ENCODE data around the gene OPCML.

Gene OPCML

DNA sequence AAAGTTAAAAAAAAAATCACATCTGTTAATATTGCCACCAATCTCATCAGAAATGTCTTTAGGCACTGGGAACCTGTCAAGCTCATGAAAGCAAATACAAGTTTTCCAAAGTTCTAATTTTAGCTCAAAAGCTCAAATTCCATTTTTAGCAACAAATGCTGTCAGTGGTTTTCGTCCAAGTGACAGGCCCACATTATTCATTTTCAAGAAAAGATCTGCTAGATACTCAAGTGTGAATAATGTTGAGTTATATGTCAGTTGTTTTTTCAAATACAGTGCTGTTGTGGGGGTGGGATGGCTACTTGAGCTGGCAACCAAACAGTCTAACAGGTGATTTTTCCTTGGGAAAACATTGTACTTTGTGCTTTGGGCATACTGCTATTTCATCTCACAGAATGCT lies 1072.6 kb downstream of the OPCML start:
- no peak overlapping the region for H3K9ac ChIP-seq (ENCODE audit: low read length)
- no peak overlapping the region for H3K4me3 ChIP-seq (ENCODE audit: low read depth, low read length)
- no peaks in the 10 kb centered on the region for H3K36me3 ChIP-seq (ENCODE audit: control insufficient read depth, insufficient read depth, low read length)
- peaks cover 6% of the 10 kb centered on the region for H3K4me1 ChIP-seq (ENCODE audit: control insufficient read depth, insufficient read depth, low read length)
- H3K9me3 ChIP-seq (ENCODE audit: control insufficient read depth, insufficient read depth, low read depth, low read length): no peaks in the 10 kb centered on the region; the same call in 1 of the 2 replicates
- no peaks in the 10 kb centered on the region for H3K27me3 ChIP-seq (ENCODE audit: control insufficient read depth, insufficient read depth, low read length)
- H3K27ac ChIP-seq (ENCODE audit: low read depth, low read length): no peak overlapping the region

DNA sequence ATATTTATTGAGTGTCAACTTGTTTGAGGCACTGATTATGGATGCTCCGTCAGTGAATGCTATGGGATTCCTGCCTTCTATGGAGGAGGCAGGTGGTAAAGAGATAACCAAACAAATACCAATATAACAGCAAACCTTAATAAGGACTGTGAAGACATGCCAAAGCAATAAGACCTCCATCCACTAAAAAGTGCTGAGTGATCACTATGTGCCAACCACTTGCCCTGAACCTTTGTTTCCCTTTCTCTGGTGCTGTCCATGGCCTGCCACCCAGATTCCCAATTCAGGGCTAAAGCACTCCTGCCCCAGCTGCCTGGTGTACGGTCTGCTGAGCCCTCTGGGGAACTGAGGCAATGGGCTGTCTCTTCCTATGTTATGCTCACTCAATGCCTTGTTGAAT lies 1074.9 kb downstream of the OPCML start:
- no peak overlapping the region for H3K9ac ChIP-seq (ENCODE audit: low read length)
- no peaks in the 10 kb centered on the region; the same call in 1 of the 2 replicates for H3K9me3 ChIP-seq (ENCODE audit: control insufficient read depth, insufficient read depth, low read depth, low read length)
- H3K27me3 ChIP-seq (ENCODE audit: control insufficient read depth, insufficient read depth, low read length): no peaks in the 10 kb centered on the region
- no peak overlapping the region for H3K27ac ChIP-seq (ENCODE audit: low read depth, low read length)
- H3K36me3 ChIP-seq (ENCODE audit: control insufficient read depth, insufficient read depth, low read length): no peaks in the 10 kb centered on the region
- peaks cover 7% of the 10 kb centered on the region for H3K4me1 ChIP-seq (ENCODE audit: control insufficient read depth, insufficient read depth, low read length)
- H3K4me3 ChIP-seq (ENCODE audit: low read depth, low read length): no peak overlapping the region

DNA sequence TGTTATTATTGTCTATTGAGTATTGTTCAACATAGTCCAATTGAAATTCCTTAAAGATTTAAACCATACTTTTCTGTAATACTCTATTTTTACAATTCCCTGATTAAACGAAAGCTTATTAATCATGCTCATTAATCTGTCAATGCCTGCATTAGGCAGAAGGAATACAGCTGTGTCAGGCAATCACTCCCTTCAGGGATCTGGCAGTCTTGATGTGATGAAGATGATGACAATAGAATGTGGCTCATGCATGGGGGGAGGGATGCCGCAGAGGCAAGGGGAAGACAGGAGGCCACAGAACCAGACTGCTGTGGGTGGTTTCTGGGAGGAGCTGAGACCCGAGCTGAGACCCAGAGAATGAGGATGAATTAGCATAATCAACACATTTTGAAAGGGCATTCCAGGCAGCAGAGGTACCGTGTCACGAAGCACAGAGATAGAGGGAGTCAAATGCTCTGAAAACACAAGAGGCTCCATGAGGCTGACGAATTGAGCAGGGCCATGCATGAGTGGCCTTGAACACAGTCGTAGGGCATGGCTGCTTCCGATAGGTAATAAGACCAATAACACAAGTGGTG lies 1075.5 kb downstream of the OPCML start:
- H3K36me3 ChIP-seq (ENCODE audit: control insufficient read depth, insufficient read depth, low read length): no peaks in the 10 kb centered on the region
- peaks cover 14% of the 10 kb centered on the region for H3K4me1 ChIP-seq (ENCODE audit: control insufficient read depth, insufficient read depth, low read length)
- no peak overlapping the region for H3K27ac ChIP-seq (ENCODE audit: low read depth, low read length)
- H3K27me3 ChIP-seq (ENCODE audit: control insufficient read depth, insufficient read depth, low read length): no peaks in the 10 kb centered on the region
- no peak overlapping the region for H3K9ac ChIP-seq (ENCODE audit: low read length)
- H3K9me3 ChIP-seq (ENCODE audit: control insufficient read depth, insufficient read depth, low read depth, low read length): no peaks in the 10 kb centered on the region; the same call in 1 of the 2 replicates
- H3K4me3 ChIP-seq (ENCODE audit: low read depth, low read length): no peak overlapping the region

- H3K9ac ChIP-seq (ENCODE audit: low read length): no peak overlapping the region
- H3K27me3 ChIP-seq (ENCODE audit: control insufficient read depth, insufficient read depth, low read length): no peaks in the 10 kb centered on the region
- no peak overlapping the region for H3K4me3 ChIP-seq (ENCODE audit: low read depth, low read length)
- no peak overlapping the region for H3K27ac ChIP-seq (ENCODE audit: low read depth, low read length)
- H3K4me1 ChIP-seq (ENCODE audit: control insufficient read depth, insufficient read depth, low read length): peaks cover 26% of the 10 kb centered on the region
- H3K36me3 ChIP-seq (ENCODE audit: control insufficient read depth, insufficient read depth, low read length): no peaks in the 10 kb centered on the region
- H3K9me3 ChIP-seq (ENCODE audit: control insufficient read depth, insufficient read depth, low read depth, low read length): no peaks in the 10 kb centered on the region; the same call in 1 of the 2 replicates
Observed at GRCh38 chr11:132455044-132455443, 1077.3 kb downstream of the OPCML start.

DNA sequence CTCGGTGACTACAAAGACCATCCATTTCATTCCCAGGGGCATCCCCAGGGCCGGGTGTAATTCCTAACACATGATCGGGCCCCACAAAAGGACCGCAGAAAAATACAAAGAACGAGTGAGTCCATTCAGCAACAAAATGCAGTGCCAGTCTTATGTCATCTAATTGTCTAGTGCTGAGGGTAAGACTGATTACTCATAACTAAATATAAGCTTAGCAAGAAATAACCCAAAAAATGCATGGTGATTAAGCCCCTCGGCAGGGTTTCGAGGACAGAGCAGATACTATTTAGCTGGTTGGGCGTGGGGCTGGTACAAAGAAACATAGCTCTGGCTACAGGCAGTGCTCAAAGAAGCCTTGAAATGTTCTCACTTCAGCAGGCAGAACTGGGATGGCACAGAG lies 1078.9 kb downstream of the OPCML start:
- Histone ChIP-seq H3K27me3 (ENCODE audit: control insufficient read depth, insufficient read depth, low read length) (no peaks in the 10 kb centered on the region), H3K36me3 (ENCODE audit: control insufficient read depth, insufficient read depth, low read length) (no peaks in the 10 kb centered on the region), H3K9ac (ENCODE audit: low read length) (no peak overlapping the region), H3K4me3 (ENCODE audit: low read depth, low read length) (no peak overlapping the region), H3K9me3 (ENCODE audit: control insufficient read depth, insufficient read depth, low read depth, low read length) (no peaks in the 10 kb centered on the region), H3K4me1 (ENCODE audit: control insufficient read depth, insufficient read depth, low read length) (peaks cover 26% of the 10 kb centered on the region), H3K27ac (ENCODE audit: low read depth, low read length) (no peak overlapping the region)

DNA sequence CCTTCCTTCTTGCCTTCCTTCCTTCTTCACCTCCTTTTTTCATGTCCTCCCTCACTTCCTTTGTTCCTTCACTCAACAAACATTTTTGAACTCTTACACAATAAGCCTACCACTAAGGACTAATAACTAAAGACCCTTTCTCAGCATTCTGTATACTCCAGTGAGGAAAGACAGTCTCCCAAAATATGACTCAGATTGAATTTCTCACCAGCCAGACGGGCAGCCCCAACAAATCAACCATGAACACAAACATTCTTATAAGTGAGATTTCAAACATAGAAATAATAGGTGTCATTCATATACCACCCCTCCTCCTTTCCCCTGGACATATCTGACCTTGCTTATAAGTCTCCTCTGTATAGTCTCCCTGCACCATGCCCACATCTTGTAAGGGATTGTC lies 1079.7 kb downstream of the OPCML start:
- no peaks in the 10 kb centered on the region for H3K36me3 ChIP-seq (ENCODE audit: control insufficient read depth, insufficient read depth, low read length)
- H3K27me3 ChIP-seq (ENCODE audit: control insufficient read depth, insufficient read depth, low read length): no peaks in the 10 kb centered on the region
- H3K4me3 ChIP-seq (ENCODE audit: low read depth, low read length): no peak overlapping the region
- no peak overlapping the region for H3K9ac ChIP-seq (ENCODE audit: low read length)
- peaks cover 26% of the 10 kb centered on the region for H3K4me1 ChIP-seq (ENCODE audit: control insufficient read depth, insufficient read depth, low read length)
- H3K27ac ChIP-seq (ENCODE audit: low read depth, low read length): no peak overlapping the region
- no peaks in the 10 kb centered on the region for H3K9me3 ChIP-seq (ENCODE audit: control insufficient read depth, insufficient read depth, low read depth, low read length)

- Histone ChIP-seq H3K27ac (ENCODE audit: low read depth, low read length) (no peak overlapping the region), H3K36me3 (ENCODE audit: control insufficient read depth, insufficient read depth, low read length) (no peaks in the 10 kb centered on the region), H3K9me3 (ENCODE audit: control insufficient read depth, insufficient read depth, low read depth, low read length) (no peaks in the 10 kb centered on the region), H3K4me1 (ENCODE audit: control insufficient read depth, insufficient read depth, low read length) (peaks cover 24% of the 10 kb centered on the region), H3K4me3 (ENCODE audit: low read depth, low read length) (no peak overlapping the region), H3K9ac (ENCODE audit: low read length) (no peak overlapping the region), H3K27me3 (ENCODE audit: control insufficient read depth, insufficient read depth, low read length) (no peaks in the 10 kb centered on the region)
Observed at GRCh38 chr11:132451942-132452601, 1080.2 kb downstream of the OPCML start.

DNA sequence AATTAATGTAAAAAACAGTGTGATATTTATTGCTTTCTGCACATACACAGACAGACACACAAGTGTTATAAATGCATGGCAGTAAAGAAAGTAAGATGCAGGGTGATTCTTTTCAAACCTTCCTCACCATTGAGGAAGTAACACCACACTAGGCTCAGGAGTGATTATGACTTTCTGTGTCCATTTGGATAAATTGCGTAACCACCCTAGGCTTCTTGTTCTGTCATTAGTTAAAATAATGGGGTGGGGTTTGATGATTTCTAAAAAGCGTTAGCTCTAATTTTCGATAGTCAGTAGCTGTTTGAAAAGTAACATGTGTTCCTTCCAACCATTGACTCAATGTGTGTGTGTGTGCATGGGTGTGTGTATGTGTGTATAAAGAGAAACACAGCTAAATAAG lies 1081.7 kb downstream of the OPCML start:
- Histone ChIP-seq H3K9ac (ENCODE audit: low read length) (no peak overlapping the region), H3K27ac (ENCODE audit: low read depth, low read length) (no peak overlapping the region), H3K36me3 (ENCODE audit: control insufficient read depth, insufficient read depth, low read length) (no peaks in the 10 kb centered on the region), H3K9me3 (ENCODE audit: control insufficient read depth, insufficient read depth, low read depth, low read length) (no peaks in the 10 kb centered on the region), H3K4me1 (ENCODE audit: control insufficient read depth, insufficient read depth, low read length) (peaks cover 20% of the 10 kb centered on the region), H3K27me3 (ENCODE audit: control insufficient read depth, insufficient read depth, low read length) (no peaks in the 10 kb centered on the region), H3K4me3 (ENCODE audit: low read depth, low read length) (no peak overlapping the region)

GRCh38 chr11:132448334-132448995 lies 1083.8 kb downstream of the OPCML start:
- Histone ChIP-seq H3K36me3 (ENCODE audit: control insufficient read depth, insufficient read depth, low read length) (no peaks in the 10 kb centered on the region), H3K4me1 (ENCODE audit: control insufficient read depth, insufficient read depth, low read length) (peaks cover 20% of the 10 kb centered on the region), H3K4me3 (ENCODE audit: low read depth, low read length) (no peak overlapping the region), H3K27me3 (ENCODE audit: control insufficient read depth, insufficient read depth, low read length) (no peaks in the 10 kb centered on the region), H3K9ac (ENCODE audit: low read length) (no peak overlapping the region), H3K27ac (ENCODE audit: low read depth, low read length) (no peak overlapping the region), H3K9me3 (ENCODE audit: control insufficient read depth, insufficient read depth, low read depth, low read length) (no peaks in the 10 kb centered on the region)

DNA sequence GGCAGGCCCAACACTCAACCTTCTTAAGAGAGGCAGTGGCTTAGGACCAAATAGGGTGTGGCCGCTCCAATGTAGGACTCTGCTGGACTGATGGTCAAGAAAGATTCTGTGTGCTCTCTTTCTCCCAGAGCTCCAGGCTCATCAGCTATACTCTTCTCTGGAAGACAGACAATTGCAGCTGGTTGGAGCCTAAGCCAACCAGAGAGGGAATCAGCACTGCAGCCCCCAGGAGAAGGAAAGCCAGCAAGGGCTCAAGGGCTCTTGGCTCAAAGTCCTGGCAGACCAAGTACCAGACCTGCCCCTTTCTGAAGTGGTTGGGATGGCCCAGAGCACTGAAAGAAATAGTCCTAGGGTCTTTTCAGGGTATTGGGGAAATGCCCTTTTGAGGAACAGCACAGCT lies 1084.5 kb downstream of the OPCML start:
- H3K36me3 ChIP-seq (ENCODE audit: control insufficient read depth, insufficient read depth, low read length): no peaks in the 10 kb centered on the region
- no peaks in the 10 kb centered on the region for H3K9me3 ChIP-seq (ENCODE audit: control insufficient read depth, insufficient read depth, low read depth, low read length)
- H3K4me3 ChIP-seq (ENCODE audit: low read depth, low read length): no peak overlapping the region
- peaks cover 20% of the 10 kb centered on the region for H3K4me1 ChIP-seq (ENCODE audit: control insufficient read depth, insufficient read depth, low read length)
- H3K27me3 ChIP-seq (ENCODE audit: control insufficient read depth, insufficient read depth, low read length): no peaks in the 10 kb centered on the region
- H3K27ac ChIP-seq (ENCODE audit: low read depth, low read length): no peak overlapping the region
- H3K9ac ChIP-seq (ENCODE audit: low read length): no peak overlapping the region

GRCh38 chr11:132445859-132446291 lies 1086.4 kb downstream of the OPCML start:
- Histone ChIP-seq H3K27ac (ENCODE audit: low read depth, low read length) (no peak overlapping the region), H3K4me1 (ENCODE audit: control insufficient read depth, insufficient read depth, low read length) (peaks cover 4% of the 10 kb centered on the region), H3K4me3 (ENCODE audit: low read depth, low read length) (no peak overlapping the region), H3K9ac (ENCODE audit: low read length) (no peak overlapping the region), H3K36me3 (ENCODE audit: control insufficient read depth, insufficient read depth, low read length) (no peaks in the 10 kb centered on the region), H3K9me3 (ENCODE audit: control insufficient read depth, insufficient read depth, low read depth, low read length) (no peaks in the 10 kb centered on the region), H3K27me3 (ENCODE audit: control insufficient read depth, insufficient read depth, low read length) (no peaks in the 10 kb centered on the region)
